Activated T-cell treated with anti-CD3 and anti-CD28 coated beads for 24 hours (primary cell): ENCODE data around the gene FAAH2.
A peak's percentile ranks its signal among the peaks of the same experiment; 100 is the strongest.
"Not testable (repeated sequence)": the region's sequence is repeated elsewhere in the genome, so short reads cannot be mapped to it uniquely, and the experiment has no call there.

Experiments
- DNase-seq: peaks from one replicate; pipeline ENCODE4 v3.0.0-alpha.2; 2020; ENCODE audit warnings: low read depth

FAAH2 gene

GRCh38 chrX:57286507-57287251 is at the start of gene FAAH2:
TSS of gene FAAH2 (plus strand) at chrX:57286706. CDS start at chrX:57286826, 120 bp downstream.
- DNase-seq, result peak; percentile 25

DNA sequence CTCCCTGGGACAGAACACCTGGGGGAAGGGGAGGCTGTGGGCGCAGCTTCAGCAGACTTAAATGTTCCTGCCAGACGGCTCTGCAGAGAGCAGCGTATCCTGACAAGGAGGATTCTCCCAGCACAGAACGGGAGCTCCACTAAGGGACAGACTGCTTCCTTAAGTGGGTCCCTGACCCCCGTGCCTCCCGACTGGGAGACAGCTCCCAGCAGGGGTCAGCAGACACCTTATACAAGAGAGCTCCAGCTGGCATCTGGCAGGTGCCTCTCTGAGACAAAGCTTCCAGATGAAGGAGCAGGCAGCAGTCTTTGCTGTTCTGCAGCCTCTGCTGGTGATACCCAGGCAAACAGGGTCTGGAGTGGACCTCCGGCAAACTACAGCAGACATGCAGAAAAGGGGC is 44.5 kb upstream of the FAAH2 start:
- DNase-seq, result no peak

GRCh38 chrX:57251965-57252364 is 34.5 kb upstream of the FAAH2 start:
- DNase-seq, result no peak

GRCh38 chrX:57265126-57265525 is 21.4 kb upstream of the FAAH2 start:
- no peak for DNase-seq

GRCh38 chrX:57266275-57266674 is 20.2 kb upstream of the FAAH2 start:
- DNase-seq, result no peak

- no peak for DNase-seq
Observed at GRCh38 chrX:57266871-57267270, 19.6 kb upstream of the FAAH2 start.

GRCh38 chrX:57267308-57267707 is 19.2 kb upstream of the FAAH2 start:
- no peak for DNase-seq

DNA sequence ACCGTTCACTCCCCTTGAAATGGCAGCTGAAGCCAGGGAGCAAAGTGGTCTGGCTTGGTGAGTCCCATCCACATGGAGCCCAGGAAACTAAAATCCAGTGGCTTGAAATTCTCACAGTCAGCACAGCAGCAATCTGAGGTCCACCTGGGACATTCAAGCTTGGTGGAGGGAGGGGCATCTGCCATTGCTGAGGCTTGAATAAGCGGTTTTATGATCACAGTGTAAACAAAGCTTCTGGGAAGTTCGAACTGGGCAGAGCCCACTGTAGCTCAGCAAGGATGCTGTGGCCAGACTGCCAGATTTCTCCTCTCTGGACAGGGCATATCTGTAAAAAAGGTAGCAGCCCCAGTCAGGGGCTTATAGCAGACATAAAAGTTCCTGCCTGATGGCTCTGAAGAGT is 15.5 kb upstream of the FAAH2 start:
- no peak for DNase-seq

DNA sequence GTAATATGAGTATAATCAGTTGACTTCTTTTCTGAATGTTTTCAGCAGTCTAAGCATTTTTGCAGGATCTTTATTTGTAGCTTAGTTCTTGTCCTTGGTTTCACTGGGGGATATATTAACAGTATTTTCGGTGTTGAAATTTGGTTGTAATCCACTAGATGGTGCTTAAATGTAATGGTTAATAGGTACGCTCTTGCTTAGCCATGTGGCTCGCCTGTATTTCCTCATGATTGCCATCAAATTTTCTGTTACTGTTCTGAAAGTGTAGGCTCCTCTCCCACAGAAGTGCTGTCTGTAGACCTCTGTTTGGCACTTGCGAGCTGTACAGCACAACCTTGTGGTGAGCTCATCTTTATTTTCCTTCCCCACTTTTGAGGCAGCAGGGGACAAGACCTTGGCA is 3.9 kb upstream of the FAAH2 start:
- DNase-seq, result no peak

- no peak for DNase-seq
Observed at GRCh38 chrX:57285001-57285400, 1.5 kb upstream of the FAAH2 start.

- no peak for DNase-seq
Observed at GRCh38 chrX:57289089-57289488, 2.6 kb downstream of the FAAH2 start.

DNA sequence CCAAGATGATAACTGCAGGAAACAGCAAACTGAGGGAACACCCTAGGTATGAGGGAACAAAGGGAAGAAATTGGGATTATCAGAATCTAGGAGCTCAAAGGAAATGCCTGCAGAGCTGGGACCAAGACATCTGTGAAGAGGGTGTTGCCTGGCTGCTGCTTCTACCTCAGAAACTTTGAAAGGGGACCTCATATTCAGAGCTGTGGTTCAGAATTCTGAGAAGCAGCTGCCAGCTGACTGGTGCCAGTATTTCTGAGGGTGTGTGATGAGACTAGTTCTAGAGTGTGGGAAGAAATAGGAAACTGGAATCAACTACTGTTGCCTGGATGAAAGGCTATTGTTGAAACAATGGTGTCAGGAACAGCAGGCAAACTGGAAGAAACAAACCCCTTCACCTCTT is 8.5 kb downstream of the FAAH2 start:
- DNase-seq, result no peak

DNA sequence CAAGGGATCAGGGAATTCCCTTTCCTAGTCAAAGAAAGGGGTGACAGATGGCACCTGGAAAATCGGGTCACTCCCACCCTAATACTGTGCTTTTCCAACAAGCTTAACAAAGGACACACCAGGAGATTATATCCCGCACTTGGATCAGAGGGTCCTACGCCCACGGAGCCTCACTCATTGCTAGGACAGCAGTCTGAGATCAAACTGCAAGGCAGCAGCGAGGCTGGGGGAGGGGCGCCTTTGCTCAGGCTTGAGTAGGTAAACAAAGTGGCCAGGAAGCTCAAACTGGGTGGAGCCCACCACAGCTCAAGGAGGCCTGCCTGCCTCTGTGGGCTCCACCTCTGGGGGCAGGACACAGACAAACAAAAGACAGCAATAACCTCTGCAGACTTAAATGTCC is 9.2 kb downstream of the FAAH2 start:
- DNase-seq, result not testable (repeated sequence)

DNA sequence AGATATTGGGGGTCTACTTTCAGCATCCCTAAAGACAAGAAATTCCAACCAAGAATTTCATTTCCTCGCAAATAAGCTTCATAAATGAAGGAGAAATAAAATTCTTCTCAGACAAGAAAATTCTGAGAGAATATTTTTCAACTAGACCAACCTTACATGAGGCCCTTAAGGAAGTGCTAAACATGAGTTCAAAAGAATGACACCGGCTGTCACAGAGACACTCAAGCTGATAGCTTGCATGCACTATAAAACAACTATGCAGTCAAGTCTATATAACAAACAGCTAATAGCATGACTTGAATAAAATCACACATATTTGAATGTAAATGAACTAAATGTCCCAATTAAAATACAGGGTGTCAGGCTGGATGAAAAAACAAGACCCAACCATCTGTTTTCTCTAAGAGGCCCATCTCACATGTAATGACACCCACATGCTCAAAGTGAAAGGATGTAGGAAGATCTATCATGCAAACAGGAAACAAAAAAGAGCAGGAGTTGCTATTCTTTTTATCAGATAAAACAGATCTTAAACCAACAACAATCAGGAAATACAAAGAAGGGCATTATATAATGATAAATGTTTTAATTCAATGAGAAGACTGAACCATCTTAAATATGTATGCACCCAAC is 27.2 kb downstream of the FAAH2 start:
- DNase-seq, result no peak

- DNase-seq, result no peak
Observed at GRCh38 chrX:57329008-57329407, 42.5 kb downstream of the FAAH2 start.

- DNase-seq, result not testable (repeated sequence)
Observed at GRCh38 chrX:57335790-57336189, 49.3 kb downstream of the FAAH2 start.

- DNase-seq, result no peak
Observed at GRCh38 chrX:57353472-57354132, 67.1 kb downstream of the FAAH2 start.

GRCh38 chrX:57364145-57364544 is 77.6 kb downstream of the FAAH2 start:
- DNase-seq, result no peak

GRCh38 chrX:57366430-57366829 is 79.9 kb downstream of the FAAH2 start:
- no peak for DNase-seq

GRCh38 chrX:57367649-57368048 is 81.1 kb downstream of the FAAH2 start:
- no peak for DNase-seq

DNA sequence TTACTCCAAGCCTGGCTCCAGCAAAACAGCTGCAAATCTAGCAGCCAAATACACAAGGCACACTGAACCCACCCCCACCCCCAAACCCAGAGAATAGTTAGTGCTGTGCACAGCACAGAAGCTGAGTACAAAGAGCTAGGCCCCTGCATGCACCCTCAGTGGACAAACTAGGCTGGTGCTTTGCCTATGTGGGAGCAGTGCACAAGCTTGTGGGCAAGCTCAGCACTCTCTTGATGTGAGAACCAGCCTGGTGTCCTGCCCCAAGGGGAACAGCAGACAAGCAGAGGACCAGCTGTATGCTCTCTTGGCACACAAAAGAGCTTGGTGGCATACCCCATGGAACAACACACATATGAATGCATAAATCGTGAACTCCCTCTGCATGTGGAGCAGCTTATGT is 81.7 kb downstream of the FAAH2 start:
- no peak for DNase-seq

DNA sequence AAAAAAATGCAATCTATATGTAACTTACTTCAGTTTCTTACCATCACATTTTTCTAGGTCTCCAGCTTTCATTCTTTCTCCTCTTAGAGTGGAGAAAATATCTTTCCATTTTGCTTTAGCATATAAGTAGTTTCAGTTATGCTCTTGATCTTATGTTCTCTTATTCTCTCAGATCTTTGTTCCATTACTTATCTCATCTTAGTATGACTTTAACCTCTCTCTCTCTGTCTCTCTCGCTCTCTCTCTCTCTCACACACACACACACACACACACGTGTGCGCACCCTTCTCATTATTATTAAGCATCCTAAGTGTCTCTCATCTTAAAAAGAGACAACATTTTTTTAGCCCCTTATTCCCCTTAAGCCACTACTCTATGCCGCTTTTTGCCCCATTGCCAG is 92.8 kb downstream of the FAAH2 start:
- no peak for DNase-seq

DNA sequence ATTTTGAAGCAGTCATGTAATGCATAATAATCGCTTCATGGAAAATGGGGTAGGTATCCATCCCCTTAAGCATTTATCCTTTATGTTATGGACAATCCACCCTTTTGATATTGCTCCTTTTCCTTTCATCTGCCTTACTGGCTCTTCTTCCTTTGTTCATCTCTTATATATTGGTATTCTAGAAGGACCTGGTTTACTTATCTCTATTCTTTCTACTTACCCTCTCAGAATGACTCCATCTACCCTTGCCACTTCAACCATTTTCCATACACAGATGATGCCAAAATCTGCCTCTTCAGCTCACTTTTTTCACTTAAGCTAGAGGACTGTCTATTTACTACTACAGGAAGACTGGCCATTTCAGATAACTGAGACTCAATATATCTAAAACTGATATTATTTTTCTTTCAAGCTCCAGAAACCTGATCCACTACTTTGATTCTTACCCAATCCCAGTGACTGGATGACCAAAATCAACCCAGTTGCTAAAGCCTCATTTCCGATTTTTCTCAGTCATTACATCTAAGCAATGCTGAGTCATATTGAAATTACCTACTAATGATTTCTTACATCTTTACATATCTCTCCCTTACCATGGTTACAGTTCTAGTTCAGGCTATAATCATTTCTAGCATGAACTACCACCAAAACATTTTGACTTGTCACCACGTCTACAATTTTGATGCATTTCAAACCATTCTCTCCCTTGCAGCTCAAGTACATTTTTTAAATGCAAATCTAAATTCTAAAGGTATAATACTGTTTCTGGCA is 93.7 kb downstream of the FAAH2 start:
- DNase-seq, result no peak
